GM12801 (cell line): Measurements from ENCODE around the gene SLC45A2.

Experiments used
- TF ChIP-seq, protein P1 (sequence below): IDR thresholded peaks from one replicate; pipeline ENCODE4 v1.5.1; 2011; ENCODE audit warnings: control low read depth; ENCODE audit not compliant: insufficient read length; ENCODE audit errors: extremely low read depth

Gene SLC45A2

DNA sequence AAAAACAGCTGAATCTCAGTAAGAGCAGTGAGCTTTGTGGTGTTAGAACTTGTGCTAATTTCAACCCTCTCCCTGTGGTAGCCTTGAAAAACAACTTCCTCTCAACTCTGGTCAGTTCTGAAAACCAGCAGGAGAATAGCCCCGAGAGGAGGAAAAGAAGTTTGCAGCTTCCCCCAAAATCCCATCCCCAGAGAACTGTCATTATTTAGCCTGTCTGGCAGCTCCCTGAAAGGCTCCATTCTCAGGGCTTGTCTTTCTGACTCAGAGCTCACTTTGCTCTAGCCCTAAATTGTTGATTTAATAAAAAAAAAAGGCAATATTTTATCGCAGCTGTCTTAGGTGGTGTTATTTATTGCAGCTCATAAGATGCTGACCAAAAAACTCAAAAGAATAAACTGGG, 11.4 kb upstream of the SLC45A2 start:
- TF ChIP-seq, protein P1, sequence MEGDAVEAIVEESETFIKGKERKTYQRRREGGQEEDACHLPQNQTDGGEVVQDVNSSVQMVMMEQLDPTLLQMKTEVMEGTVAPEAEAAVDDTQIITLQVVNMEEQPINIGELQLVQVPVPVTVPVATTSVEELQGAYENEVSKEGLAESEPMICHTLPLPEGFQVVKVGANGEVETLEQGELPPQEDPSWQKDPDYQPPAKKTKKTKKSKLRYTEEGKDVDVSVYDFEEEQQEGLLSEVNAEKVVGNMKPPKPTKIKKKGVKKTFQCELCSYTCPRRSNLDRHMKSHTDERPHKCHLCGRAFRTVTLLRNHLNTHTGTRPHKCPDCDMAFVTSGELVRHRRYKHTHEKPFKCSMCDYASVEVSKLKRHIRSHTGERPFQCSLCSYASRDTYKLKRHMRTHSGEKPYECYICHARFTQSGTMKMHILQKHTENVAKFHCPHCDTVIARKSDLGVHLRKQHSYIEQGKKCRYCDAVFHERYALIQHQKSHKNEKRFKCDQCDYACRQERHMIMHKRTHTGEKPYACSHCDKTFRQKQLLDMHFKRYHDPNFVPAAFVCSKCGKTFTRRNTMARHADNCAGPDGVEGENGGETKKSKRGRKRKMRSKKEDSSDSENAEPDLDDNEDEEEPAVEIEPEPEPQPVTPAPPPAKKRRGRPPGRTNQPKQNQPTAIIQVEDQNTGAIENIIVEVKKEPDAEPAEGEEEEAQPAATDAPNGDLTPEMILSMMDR = no peak

DNA sequence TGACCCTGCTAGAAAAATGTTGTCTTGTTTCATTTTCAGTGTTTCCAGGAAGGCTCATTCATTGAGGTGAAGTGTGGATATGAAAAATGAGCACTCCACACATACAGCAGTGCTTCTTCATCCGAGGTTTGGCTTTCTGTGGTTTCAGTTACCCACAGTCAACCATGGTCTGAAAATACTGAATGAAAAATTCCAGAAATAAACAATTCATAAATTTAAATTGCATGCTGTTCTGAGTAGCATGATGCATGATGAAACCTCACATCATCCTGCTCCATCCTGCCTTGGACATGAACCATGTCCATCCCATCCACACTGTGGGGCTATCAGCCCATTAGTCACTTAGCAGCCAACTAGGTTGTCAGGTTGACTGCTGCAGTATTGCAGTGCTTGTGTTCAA, 10.4 kb upstream of the SLC45A2 start:
- TF ChIP-seq, protein P1 = no peak

DNA sequence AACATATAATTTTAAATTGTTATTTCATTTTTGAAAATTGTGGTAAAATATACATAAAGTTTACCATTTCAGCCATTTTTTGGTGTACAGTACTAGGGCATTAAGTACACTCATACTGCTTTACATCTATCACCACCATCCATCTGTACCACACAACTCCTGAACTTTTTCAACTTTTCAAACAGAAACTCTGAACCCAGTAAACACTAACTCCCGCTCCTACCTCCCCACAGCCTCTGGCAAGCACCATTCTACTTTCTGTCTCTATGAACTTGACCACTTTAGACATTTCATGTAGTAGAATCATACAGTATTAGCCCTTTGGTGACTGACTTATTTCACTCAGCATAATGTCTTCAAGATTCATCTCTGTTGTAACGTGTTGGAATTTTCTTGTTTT, 8.4 kb upstream of the SLC45A2 start:
- TF ChIP-seq, protein P1 = no peak

DNA sequence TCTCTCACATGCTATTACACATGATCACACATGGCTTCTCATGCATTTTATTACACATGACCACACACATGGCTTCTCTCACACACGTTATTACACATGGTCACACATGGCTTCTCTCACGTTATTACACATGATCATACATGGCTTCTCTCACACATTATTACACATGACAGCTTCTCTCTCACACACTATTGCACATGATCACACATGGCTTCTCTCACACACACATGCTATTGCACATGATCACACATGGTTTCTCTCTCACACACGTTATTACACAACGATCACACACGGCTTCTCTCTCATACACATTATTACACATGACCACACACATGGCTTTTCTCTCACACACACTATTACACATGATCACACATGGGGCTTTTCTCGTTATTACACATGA, 954 bp upstream of the SLC45A2 start:
- TF ChIP-seq, protein P1 = no peak

DNA sequence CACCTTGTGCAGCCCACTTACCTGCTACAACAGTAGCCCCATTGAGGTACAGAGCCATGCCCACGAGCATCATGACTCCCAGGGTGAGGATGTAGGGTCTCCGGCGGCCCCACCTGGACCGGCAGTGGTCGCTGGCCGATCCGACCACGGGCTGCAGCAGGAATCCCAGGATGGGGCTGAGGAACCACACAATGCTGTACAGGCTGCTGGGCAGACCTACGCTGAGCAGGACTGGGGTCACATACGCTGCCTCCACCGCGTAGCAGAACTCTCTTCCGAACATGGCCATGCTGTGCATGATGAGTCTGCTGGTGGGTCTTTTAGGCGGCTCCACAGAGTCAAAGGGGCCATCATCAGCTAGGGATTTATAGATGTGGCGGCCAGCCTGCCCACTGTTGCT, 315 bp downstream of the SLC45A2 start:
- TF ChIP-seq, protein P1 = no peak

DNA sequence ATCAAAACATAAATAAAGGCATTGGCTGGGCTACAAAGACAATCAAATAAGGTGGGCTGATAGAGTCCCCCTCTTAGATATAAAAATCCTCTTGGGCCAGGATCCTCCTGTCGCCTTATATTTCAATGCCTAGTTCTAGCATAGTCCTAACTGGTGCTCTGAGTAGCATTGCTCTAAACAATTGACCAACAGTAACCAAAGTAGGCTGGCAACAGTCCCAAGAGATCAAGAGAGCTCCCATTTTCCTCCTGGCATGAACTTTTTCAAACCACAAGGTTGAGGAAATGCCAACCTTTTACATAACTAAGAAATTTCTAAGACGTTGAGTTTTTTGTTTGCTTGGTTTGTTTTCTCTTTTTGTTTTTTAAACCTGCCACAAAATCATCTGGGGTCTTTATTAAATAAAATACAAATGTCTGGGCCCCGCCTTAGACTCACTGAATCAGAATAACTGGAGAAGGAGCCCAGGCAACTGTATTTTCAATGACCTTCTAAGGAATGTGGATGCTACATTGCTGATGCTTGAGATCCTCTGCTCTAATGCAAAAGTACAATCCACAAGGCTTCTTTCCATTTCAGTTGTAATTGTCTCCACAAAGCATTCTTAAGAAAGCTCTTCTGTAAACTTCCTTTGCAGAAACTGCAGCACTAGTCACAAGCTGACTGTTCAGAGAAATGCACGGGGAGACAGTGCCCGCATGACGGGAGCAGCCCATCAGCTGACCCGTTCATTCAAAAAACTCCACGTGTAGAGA, 2.9 kb downstream of the SLC45A2 start:
- TF ChIP-seq, protein P1 = no peak

DNA sequence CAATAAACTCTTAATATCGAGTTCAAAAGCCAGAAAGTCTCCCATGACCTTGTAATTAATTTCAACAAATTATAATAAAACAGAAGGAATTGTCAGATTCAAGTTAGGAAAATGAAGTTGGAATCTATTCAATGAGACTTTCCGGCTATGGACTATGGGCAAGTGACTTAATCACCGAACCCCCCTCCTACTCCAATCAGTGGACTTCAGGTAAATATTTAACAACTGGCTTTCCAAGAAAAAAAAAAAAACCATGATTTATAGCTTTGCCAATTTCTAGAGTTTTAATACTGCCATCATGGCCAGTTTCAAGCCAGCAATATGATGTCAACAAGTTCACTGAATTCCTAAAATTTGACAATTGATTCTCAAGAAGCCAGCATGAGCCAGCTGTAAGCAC, 4.5 kb downstream of the SLC45A2 start:
- TF ChIP-seq, protein P1 = no peak
